B cell (primary cell): ENCODE measurements around the gene RPAP2. TPM values are rescaled to one million over a fixed set of nuclear protein-coding genes. Genes with fewer than 3 reads are reported as not detected.
"Not testable (repeated sequence)": the region's sequence is repeated elsewhere in the genome, so short reads cannot be mapped to it uniquely, and the experiment has no call there.

ENCODE experiments used
- ATAC-seq: fragments of 200-7000 bp; cut with Tn5 transposase; one replicate; pipeline ENCODE4 v1.10.0; 2021; ENCODE audit warnings: low read depth, mild to moderate bottlenecking, moderate number of reproducible peaks, moderate library complexity
- CTCF ChIA-PET: fragments of 350-600 bp; sonication (Branson Sonifier 250); formaldehyde crosslinking; loops from one replicate; lab custom pipeline; 2021; ENCODE audit warnings: antibody characterized with exemption, inconsistent platforms; lab: Charles Lee
- POLR2A ChIA-PET: fragments of 350-600 bp; sonication (Branson Sonifier 250); formaldehyde crosslinking; loops from one replicate; lab custom pipeline; 2021; ENCODE audit warnings: antibody characterized with exemption; lab: Charles Lee
- DNase-seq: peaks from one replicate; pipeline ENCODE4 v3.0.0; 2013
- H2AFZ ChIP-seq: 2 replicates; pipeline ENCODE4 v1.6.1; 2012; ENCODE audit warnings: mild to moderate bottlenecking, low read depth, low read length; ENCODE audit not compliant: insufficient read depth, poor library complexity, severe bottlenecking
- H3K27ac ChIP-seq, 2 donors: 1 replicate in 1 of 2; 2 replicates in 1 of 2; pipeline ENCODE4 v1.5.1; 2012 to 2013; ENCODE audit warnings: low read length in 2 of 2, mild to moderate bottlenecking in 2 of 2, moderate library complexity in 1 of 2
- H3K27me3 ChIP-seq, 4 experiments: fragments of 200-600 bp in 1 of 4; sonication (generic) in 1 of 4; replicated peaks in 1 of 4; 1 replicate in 2 of 4; 2 replicates in 2 of 4; pipeline versions ENCODE4 v1.6.1 to v1.7.0; 2013 to 2016; ENCODE audit warnings: low read length in 3 of 4, mild to moderate bottlenecking in 2 of 4, mixed read lengths in 1 of 4, moderate library complexity in 1 of 4; ENCODE audit not compliant: insufficient read depth in 4 of 4, control insufficient read depth in 3 of 4; ENCODE audit errors: control extremely low read depth in 1 of 4
- H3K36me3 ChIP-seq, 2 experiments: replicated peaks in 1 of 2; 1 replicate in 1 of 2; 2 replicates in 1 of 2; pipeline versions ENCODE4 v1.6.1 to v1.7.1; 2013; ENCODE audit warnings: low read length in 1 of 2; ENCODE audit not compliant: insufficient read depth in 2 of 2, control insufficient read depth in 1 of 2; ENCODE audit errors: control extremely low read depth in 1 of 2, extremely low read depth in 1 of 2
- H3K4me1 ChIP-seq, 2 donors: fragments of 200-600 bp in 1 of 2; sonication (generic) in 1 of 2; 1 replicate in 1 of 2; 2 replicates in 1 of 2; pipeline versions ENCODE4 v1.5.1 to v1.6.1; 2013 to 2017; ENCODE audit warnings: low read length in 2 of 2; ENCODE audit not compliant: control insufficient read depth in 2 of 2, insufficient read depth in 2 of 2
- H3K4me2 ChIP-seq: replicated peaks from 2 replicates; pipeline ENCODE3; 2012; ENCODE audit warnings: mild to moderate bottlenecking, low read depth, low read length; ENCODE audit not compliant: poor library complexity, severe bottlenecking
- H3K4me3 ChIP-seq, 5 experiments: fragments of 200-600 bp in 1 of 5; sonication (generic) in 1 of 5; 1 replicate in 3 of 5; 2 replicates in 2 of 5; pipeline versions ENCODE4 v1.5.1 to v1.7.0; 2011 to 2016; ENCODE audit warnings: low read length in 4 of 5, mild to moderate bottlenecking in 4 of 5, low read depth in 2 of 5, control low read depth in 1 of 5, moderate library complexity in 1 of 5; ENCODE audit not compliant: insufficient read depth in 1 of 5; ENCODE audit errors: control extremely low read depth in 1 of 5, extremely low read depth in 1 of 5
- H3K79me2 ChIP-seq: fragments of 200-600 bp; sonication (generic); one replicate; pipeline ENCODE4 v1.6.0; 2016; ENCODE audit warnings: low read length; ENCODE audit not compliant: control insufficient read depth, insufficient read depth
- H3K9ac ChIP-seq: fragments of 200-600 bp; sonication (generic); 2 replicates; pipeline ENCODE4 v1.6.1; 2017; ENCODE audit warnings: mild to moderate bottlenecking, low read length, moderate library complexity
- H3K9me3 ChIP-seq, 3 donors: one replicate each; pipeline versions ENCODE4 v1.6.1 to v1.7.1; 2013; ENCODE audit warnings: low read length in 2 of 3; ENCODE audit not compliant: control insufficient read depth in 2 of 3, insufficient read depth in 1 of 3; ENCODE audit errors: control extremely low read depth in 1 of 3
- H4K20me1 ChIP-seq: 2 replicates; pipeline ENCODE4 v1.6.0; 2012; ENCODE audit warnings: mild to moderate bottlenecking, low read length; ENCODE audit not compliant: insufficient read depth, control insufficient read depth, poor library complexity, severe bottlenecking
- H3K27ac Mint-ChIP-seq: one replicate; pipeline ENCODE4 v1.8.0; 2021; ENCODE audit warnings: mixed read lengths
- H3K27me3 Mint-ChIP-seq: one replicate; pipeline ENCODE4 v1.8.0; 2021; ENCODE audit warnings: mixed read lengths
- H3K4me1 Mint-ChIP-seq: one replicate; pipeline ENCODE4 v1.8.0; 2021; ENCODE audit warnings: mixed read lengths
- H3K4me3 Mint-ChIP-seq: one replicate; pipeline ENCODE4 v1.8.0; 2021; ENCODE audit warnings: mixed read lengths
- H3K9me3 Mint-ChIP-seq: one replicate; pipeline ENCODE4 v1.8.0; 2022; ENCODE audit warnings: mixed read lengths; ENCODE audit not compliant: insufficient read depth
- CTCF ChIP-seq: fragments of 200-600 bp; IDR thresholded peaks from one replicate; pipeline ENCODE4 v1.8.0; 2022; ENCODE audit warnings: antibody characterized with exemption, mild to moderate bottlenecking
- EZH2 ChIP-seq: IDR thresholded peaks from 2 replicates; pipeline ENCODE4 v1.6.1; 2012; ENCODE audit warnings: borderline replicate concordance, low read depth, mild to moderate bottlenecking, moderate library complexity, low read length; ENCODE audit not compliant: insufficient read depth, poor library complexity, severe bottlenecking
- WGBS: methylation state at CpG from one replicate; pipeline ENCODE4 v1.1.5; 2013; ENCODE audit warnings: missing lambda C conversion rate; ENCODE audit not compliant: insufficient coverage; 5-methylcytosine and 5-hydroxymethylcytosine counted together
- intact Hi-C: fragments of 100-400 bp; cut with micrococcal nuclease; formaldehyde crosslinking; loops from one replicate; pipeline ENCODE4 v1.10.0; 2022
- polyA plus RNA-seq: library from polyadenylated mRNA; depleted of rRNA; stranded (reverse); fragments of >200 nt; gene quantifications from 2 replicates; pipeline ENCODE4 v1.2.3, GENCODE V29; 2012
- total RNA-seq, 2 donors: library from RNA; stranded (reverse); fragments of 120-200 nt in 1 of 2; gene quantifications; 1 replicate in 1 of 2; 2 replicates in 1 of 2; pipeline versions ENCODE4 v1.2.3 to v1.2.4, GENCODE V29; 2013 to 2022

RPAP2 gene
- total and polyA plus RNA-seq, 2 donors (not counting 1 experiment from before 2014, with no cell fraction given), result 6.3 to 31.6 TPM

GRCh38 chr1:92356956-92357355 is 58.1 kb downstream of the RPAP2 start:
- Histone ChIP-seq H3K9ac (no peak overlapping the region), H4K20me1 (no peaks in the 10 kb centered on the region), H2AFZ (no peak overlapping the region), H3K4me3 (no peak overlapping the region), H3K9me3 (peaks cover 0 to 1% (median 0%) of the 10 kb centered on the region in 3 donors), H3K36me3 (peaks cover 12 to 27% of the 10 kb centered on the region in 2 experiments), H3K27me3 (no peaks in the 10 kb centered on the region), H3K79me2 (no peaks in the 10 kb centered on the region), H3K4me2 (no peak overlapping the region), H3K4me1 (no peaks in the 10 kb centered on the region), H3K27ac (no peak overlapping the region)
- intact Hi-C loops, result no loop called here
- Mint-ChIP-seq H3K9me3 (peaks cover 3% of the 10 kb centered on the region), H3K4me1 (no peaks in the 10 kb centered on the region), H3K4me3 (no peak overlapping the region), H3K27me3 (no peaks in the 10 kb centered on the region), H3K27ac (no peak overlapping the region)
- ATAC-seq (no peak), DNase-seq (no peak)
- TF ChIP-seq CTCF (no peak), EZH2 (no peak)
- CTCF ChIA-PET, result no interaction called here
- POLR2A ChIA-PET, result no interaction called here

- H3K36me3 ChIP-seq, result peaks cover 11 to 18% of the 10 kb centered on the region in 2 experiments
- DNase-seq, intact Hi-C loops, ATAC-seq, H3K4me3 Mint-ChIP-seq, H3K9ac ChIP-seq, H3K27ac ChIP-seq, H3K4me1 Mint-ChIP-seq, H3K79me2 ChIP-seq, H3K9me3 ChIP-seq, POLR2A ChIA-PET, H3K27me3 ChIP-seq, H3K9me3 Mint-ChIP-seq, H3K27ac Mint-ChIP-seq, H3K4me1 ChIP-seq, CTCF ChIA-PET, H3K4me2 ChIP-seq, H2AFZ ChIP-seq, H3K4me3 ChIP-seq, H3K27me3 Mint-ChIP-seq, H4K20me1 ChIP-seq: not testable (repeated sequence)
- WGBS, result over 99% methylated on average over 10 of the region's 10 CpGs
These were observed 60.5 kb downstream of the RPAP2 start for GRCh38 chr1:92359382-92359781.
